NCI-H1930 (cell line): Measurements from ENCODE around the gene CDK9.

Source experiments
- DNase-seq, 2 experiments: peaks; one replicate each; lab custom pipeline; 2025; lab: John Stamatoyannopoulos, UW

The CDK9 gene

DNA sequence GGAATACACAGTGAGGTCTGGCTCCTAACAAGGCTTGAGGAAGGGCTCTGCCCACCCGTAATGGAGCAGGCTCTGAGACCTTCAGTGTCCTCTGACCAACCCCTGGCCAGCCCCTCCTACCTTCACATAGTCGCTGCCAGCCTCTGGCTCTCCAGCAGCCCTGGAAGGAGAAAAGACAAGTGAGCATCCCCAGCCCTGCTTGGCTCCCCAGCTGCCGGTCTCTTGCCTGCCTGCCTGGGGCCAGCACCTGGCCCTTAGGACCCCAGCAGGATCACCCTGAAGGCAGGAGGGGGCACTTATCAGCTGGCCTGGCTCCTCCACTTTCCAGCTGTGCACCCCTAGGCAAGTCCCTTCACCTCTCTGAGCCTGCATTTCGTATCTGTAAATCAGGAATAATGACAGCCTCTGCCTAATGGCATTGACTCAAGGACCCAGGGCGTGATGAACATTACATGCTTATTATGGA lies 24.3 kb upstream of the CDK9 start:
- no peak for DNase-seq

DNA sequence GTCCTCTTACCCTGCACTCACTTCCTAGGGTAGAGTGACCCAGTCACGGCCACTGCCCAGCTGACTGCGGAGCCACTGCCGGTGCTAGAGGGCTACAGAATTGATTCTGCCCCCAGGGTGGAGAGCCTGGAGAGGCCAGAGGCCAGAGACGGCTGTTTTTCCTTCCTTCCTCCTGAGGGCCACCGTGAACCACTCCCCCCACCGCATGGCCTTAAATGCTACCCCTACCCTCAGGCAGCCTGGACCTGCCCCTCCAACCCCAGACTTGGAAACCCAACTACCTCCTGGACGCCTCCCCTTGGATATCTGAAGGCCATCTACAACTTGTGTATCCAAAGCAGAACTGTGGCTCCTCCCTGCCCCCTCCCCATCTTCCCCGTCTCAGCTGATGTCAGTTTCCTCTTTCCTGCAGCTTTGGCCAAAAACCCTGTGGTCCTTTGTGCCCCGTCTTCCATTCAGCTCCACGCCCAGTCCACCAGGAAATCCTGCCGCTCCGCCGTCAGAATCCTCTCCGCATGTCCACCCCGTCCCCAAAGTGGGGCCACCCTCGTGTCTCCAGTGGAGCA lies 23.6 kb upstream of the CDK9 start:
- no peak for DNase-seq

DNA sequence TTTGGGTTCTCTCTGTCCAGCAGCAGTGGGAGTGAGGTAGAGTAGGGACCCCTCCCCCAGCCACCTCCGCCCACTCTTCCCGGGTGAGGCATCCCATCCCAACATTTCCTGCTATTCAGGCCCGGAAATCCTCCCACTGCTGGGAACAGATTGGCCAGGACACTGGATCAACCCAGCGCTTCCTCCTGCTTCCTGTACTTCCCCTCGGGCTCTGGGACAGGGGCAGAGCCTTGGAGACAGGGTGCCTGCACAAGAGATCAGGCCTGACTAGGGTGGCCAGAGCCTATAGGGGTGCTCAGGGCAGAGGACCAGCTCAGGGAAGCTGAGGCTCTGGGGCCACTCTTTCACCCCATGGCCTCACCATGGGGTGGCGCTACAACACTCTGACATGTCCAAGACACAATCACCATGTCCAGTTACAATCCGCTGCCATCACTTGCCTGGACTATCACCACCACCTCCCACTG lies 21.9 kb upstream of the CDK9 start:
- peak in 1 of 2 experiments; percentile 13 for DNase-seq

DNA sequence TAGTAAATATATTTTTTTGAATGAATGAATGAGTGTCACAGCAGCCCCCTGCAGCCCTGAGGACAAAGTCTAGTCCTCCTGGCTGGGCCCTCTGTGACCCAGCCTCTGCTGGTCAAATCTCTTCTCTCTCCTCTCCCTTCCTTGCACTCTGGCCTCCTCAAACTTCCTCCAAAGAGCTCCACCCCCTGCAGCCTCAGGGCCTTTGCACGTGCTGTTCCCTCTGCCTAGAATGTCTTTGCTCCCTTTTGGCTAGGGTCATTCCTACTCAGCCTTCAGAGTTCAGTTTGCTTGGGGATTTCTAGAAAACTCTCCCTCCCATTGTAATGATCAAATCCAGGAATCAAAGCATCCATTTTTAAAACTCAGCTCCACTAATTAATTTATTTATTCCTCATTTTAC lies 20.4 kb upstream of the CDK9 start:
- DNase-seq = no peak

DNA sequence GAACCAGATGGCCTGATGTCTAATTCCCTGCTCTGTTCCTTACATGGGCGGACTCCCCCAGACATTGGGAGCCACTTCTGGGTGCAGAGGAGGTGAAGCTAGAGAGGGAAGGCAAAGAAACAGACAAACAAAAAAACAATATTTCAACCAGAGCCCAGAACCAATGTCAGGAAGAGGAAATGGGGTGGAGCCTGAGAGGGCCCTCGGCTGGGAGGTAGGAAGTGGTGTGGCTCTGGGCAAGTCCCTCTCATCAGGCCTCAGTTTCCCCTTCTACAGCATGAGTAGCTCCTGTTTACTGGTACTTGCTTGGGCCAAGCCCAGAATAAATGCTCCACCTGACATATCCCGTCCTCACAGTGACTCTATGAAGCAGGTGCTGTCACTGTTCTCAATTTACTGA lies 18.4 kb upstream of the CDK9 start:
- no peak for DNase-seq

DNA sequence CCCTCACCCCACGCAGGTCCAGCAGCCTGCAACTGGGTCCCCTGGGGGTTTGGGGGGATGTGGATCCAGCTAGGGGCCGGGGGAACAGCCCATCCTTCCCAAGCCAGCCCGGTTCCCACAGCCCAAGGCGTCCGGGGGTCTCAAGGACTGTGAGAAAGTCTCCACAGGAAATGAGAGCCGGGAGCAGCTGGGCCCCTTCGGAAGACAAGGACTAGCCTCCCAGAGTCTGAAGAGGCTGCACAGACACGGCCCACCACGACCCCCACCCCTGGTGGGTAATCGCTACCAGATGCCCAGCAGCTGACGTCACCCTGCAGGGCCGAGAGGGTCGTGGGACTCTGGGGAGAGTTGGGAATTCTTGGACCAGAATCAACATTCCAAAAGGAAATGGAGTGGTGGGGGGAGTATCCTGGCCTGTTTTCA lies 17.9 kb upstream of the CDK9 start:
- DNase-seq = no peak

DNA sequence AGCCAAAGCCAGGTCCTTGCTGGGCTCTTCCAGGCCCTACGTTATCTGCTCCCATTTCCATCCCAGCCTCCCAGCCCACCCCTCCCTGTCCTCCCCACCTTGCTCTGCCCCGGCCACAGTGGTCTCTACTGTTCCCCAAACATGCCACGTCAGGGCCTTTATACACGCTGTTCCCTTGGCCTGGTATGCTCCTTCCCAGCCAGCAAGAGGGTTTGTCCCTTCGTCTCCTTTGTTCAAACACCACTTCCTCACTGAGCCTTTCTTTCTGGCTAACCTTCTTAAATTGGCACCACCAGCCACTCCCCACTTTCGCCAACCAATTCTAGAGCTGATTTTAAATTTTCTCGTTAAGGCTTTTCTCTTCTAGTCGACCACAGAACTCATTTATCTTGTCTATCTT lies 17.1 kb upstream of the CDK9 start:
- DNase-seq = no peak

DNA sequence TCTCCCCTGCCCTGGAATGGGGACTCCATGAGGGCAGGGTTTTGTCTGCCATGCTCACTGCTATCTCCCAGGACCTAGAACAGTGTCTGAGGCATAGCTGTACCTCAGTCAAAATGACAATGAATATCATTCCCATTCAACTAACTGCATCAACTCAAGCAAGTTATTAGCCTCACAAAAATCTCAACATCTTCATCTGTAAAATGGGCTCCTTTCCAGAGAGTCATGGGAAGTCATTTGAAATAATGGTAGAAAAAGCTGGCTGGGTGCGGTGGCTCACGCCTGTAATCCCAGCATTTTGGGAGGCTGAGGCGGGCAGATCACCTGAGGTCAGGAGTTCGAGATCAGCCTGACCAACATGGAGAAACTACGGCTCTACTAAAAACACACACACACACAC lies 16.7 kb upstream of the CDK9 start:
- DNase-seq = no peak

DNA sequence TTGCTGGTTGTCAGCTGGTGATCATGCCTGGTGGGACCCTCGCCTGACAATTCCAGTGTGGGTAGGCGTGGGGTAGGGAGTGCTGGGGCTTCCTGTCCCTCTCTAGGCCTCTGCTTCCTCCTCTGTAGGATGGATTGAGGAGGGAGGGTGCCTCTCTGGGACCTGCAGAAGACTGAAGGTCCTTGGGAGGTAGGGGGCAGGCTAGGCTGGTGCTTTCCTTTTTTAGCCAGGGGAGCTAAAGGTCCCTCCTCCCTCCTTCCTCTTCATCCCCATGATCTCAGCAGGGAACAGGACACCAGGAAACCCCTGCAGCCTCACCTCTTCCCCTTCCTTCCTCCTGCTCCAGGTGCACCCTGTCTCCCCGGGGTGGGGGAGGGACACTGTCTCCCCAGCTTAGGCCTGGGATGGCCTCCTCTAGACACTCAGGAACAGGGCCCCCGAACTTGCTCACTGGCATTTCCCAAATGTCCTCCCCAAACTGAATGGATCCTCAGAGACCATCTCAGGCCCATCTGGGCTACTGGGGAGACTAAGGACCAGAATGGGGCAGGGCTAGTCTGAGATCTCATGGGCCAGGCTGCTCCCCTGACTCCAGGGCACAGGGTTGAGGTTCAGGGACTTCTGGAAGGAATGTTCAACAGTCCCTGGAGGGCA lies 15.8 kb upstream of the CDK9 start:
- no peak for DNase-seq

DNA sequence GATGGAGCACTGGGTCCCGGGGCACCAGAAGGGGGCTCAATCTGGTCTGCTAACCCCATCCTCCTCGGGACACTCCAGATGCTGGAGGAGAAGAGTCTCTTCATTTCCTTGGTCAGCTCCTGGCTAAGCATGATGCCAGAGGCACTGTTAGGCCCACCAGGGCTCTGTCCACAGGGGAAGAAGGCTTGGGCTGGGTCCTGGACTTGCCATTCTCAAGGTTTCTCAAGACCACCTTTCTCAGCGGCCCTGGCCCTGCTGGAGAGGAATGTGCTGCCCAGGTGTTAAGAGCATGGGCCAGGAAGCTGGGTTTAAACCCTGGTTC lies 15.3 kb upstream of the CDK9 start:
- DNase-seq = no peak

DNA sequence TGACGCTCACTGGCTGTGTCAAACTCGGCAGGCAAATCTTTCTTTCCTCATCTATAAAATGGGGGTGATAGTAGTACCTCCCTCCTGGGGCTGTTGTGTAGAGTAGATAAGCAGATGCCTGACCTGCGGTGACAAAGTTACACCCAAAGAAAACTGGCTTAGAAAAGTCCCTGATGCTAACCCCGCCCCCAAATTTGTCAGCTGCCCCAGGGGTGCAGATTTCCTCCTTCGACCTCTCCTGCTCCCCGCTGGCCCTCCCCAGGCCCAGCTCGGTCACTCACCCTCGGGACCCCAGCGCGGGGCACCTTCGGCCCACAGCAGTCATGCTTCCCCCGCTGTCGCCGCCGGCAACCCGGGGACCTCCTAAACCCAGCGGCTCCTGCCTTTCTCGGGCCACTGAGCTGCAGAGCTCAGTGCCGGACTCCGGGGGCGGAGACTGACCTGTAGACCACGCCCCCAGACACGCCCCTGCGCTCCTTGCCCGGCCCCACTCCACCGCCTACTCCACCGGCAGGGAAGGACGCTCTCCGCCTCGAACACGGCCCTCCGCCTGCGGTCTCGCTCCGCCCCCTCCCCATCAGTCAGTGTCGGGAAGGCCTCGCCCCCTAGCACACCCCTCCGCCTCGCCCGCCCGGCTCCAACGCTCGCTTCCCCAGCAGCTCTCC lies 14.8 kb upstream of the CDK9 start:
- peak; percentile 90 to 94 for DNase-seq

DNA sequence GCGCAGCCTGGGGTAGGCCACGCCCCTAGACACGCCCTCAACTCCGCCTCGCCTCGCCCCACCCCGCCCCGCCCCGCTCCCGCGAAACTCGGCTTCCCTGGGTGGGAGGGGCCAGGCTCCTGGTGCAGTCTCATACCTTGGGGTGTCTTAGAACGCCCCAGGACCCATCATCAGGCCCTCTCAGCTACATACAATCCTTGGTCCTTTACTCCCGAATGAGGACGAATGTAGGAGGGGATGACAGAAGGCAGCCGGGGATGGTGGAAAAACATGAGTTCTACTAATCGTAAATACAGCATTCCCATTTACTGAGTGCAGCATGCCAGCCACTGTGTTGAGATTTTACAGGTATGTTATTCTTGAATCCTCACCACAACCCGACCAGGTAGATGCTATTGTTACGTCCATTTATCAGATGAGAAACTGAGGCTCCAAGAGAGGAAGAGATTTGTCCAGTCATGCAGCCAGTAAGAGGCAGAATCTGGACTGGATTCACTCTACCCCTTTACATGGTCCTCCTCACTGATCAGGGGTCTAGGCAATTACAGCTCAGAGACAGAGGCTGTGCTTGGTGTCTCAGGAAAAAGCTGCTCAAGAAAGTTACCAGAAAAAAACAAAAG lies 14.2 kb upstream of the CDK9 start:
- no peak for DNase-seq

DNA sequence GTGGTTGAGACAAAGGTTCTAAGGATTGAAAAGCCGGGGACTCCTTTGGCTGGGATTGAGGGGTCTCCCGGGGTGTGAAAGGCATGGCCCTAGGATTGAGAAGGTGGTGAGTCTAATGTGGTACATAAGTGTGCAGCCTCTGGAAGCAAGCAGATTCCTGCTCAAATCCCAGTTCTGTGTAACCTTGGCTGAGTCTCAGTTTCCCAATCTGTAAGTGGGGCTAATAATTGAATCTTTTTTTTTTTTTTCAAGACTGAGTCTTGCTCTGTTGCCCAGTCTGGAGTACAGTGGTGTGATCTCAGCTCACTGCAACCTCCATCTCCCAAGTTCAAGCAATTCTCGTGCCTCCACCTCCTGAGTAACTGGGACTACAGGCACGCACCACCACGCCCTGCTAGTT lies 13.2 kb upstream of the CDK9 start:
- no peak for DNase-seq

DNA sequence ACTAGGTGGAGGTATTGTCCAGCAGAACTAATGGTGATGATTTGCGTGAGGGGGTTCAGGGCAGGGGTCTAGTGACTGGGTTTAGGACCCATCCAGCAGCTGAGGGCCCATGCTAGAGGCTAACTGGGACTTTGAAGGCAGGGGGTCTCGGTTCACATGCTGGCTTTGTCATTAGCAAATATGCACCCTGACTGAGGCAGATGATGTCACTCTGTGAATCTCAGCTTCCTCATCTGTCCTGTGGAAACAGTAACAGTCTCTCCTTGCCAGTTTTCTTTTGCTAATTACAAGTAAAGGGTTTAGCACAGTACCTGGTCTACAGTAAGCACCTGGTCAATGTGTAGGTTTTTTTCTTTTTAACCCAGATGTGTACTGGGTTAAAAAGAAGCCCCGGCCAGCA lies 12.6 kb upstream of the CDK9 start:
- no peak for DNase-seq

DNA sequence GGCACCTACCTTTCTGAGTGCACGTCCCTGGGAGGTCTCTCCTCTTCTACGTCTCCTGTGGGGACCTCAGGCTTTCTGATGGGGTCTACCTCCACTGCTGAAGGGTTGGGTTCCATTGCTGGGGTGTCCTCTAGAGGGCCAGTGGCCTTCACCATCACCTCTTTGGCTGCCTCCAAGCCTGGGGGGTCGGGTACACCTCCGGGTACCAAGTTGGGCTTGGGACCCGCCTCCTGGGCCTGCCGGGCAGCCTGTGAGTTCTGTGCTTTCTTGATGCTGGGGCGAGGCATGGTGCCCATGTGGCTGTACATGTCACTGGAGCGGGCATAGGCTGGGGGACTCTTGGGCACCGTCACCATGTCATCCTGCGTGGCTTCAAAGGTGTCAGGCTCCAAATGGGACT lies 11.9 kb upstream of the CDK9 start:
- no peak for DNase-seq

DNA sequence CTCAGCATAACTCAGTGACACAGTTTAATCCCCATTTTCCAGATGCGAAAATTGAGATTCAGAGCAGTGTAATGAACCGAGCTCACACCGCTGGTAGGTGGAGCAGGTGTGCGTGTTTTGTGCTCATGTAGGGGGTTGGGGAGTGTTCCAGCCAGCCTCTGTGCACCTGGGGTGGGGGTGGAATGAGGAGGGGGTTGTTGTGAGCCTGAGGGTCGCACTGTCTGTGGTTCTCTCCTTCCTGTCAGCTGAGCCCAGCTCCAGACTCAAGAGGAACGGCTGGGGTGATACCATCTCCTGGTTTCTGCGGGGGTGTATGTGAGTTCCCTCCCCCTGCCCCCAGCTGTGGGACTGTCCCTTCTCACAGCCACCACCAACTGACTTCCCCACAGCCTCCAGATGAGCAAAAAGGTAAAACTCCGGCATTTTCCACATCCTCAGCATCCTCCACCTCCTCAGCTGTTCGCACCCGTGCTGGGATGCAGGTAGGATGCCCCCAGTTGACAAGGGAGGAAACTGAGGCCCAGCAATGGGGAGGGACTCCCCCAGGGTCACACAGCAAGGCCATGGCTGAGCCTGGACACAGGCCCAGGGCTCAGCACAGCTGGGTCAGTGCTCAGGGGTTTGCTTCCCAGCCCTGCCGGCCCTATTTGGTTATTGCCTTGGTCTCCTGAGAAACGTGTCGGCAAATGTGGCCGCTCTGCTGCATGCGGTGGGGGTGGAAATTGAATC lies 9.5 kb upstream of the CDK9 start:
- no peak for DNase-seq

DNA sequence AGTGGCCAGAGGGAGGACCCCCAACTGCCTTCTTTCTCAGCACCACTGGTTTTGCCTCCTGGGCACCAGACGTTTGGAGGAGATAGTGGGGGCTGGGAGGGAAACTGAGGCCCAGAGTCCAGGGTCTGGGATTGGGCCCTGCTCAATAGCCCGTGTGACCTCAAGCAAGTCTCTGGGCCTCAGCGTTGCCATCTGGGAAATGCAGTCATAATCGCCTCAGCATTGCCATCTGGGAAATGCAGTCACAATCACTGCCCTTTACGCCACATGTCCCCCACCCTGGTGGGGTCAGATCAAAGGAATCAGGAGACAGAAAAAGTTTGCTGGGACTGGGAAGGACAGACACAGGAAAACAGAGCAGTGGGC lies 8.9 kb upstream of the CDK9 start:
- DNase-seq = no peak

DNA sequence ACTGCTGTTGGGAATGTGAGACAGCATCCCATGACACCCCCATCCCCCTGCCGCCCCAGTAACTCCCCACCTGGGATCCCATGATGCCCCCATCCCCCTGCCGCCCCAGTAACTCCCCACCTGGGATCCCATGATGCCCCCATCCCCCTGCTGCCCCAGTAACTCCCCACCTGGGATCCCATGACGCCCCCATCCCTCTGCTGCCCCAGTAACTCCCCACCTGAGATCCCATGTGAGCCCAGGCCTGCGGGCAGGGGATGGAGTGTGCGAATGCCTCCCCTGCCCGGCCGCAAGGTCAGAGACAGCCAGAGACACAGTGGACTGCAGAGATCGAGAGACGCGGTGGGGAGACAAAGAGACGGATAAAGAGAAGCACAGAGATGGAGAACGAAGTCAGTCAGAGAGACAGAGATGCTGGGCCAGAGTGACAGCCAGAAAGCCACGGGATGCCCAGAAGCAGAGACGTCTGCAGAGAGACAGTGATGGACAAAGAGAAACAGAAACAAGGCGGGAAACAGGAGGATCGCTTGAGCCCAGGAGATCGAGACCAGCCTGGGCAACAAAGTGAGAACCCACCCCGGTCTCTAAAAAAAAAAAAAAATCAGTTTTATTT lies 8.4 kb upstream of the CDK9 start:
- DNase-seq = no peak

DNA sequence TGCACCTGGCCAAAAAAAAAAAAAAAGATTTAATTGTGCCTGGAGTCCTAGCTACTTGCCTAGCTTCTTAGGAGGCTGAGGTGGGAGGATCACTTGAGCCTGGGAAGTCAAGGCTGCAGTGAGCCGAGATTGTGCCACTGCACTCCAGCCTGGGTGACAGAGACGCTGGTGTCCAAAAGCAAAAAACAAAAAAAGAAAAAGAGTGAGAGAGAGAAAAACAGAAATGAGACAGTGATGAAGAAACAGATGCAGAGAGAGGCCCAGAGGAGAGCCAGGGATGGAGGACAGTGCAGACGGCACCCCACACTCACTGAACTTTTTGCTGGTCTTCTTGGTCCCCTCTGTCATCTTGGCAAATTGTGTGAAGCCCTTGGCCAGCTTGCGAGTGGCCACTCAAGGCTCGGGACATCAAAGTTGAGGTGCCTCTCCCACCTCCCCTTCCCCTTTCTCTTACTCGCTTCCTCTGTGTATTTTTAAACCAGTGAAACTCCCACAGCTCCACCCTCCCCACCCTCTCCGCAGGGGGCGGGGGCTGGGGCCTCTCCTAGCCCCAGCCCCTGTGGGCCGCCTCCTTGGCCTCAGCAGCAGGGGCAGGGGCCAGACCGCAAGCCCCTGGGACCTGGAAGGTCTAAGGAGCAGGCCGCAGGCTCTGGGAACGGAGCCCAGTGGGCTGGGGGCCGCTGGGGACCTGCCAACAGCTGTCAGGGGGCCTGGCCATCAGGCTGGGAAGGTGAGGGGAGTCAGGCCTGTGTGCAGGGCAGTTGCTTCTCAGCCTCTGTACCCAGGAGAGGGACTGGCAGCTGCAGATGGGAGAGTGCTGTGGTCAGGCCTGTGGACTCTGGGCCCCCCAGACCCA lies 7.3 kb upstream of the CDK9 start, which contains the start of gene SH2D3C:
Gene SH2D3C, minus strand, starts transcription at position 387 of the 856 bp plus-strand sequence. Its CDS starts 39 bp downstream, at position 348.
- no peak for DNase-seq

DNA sequence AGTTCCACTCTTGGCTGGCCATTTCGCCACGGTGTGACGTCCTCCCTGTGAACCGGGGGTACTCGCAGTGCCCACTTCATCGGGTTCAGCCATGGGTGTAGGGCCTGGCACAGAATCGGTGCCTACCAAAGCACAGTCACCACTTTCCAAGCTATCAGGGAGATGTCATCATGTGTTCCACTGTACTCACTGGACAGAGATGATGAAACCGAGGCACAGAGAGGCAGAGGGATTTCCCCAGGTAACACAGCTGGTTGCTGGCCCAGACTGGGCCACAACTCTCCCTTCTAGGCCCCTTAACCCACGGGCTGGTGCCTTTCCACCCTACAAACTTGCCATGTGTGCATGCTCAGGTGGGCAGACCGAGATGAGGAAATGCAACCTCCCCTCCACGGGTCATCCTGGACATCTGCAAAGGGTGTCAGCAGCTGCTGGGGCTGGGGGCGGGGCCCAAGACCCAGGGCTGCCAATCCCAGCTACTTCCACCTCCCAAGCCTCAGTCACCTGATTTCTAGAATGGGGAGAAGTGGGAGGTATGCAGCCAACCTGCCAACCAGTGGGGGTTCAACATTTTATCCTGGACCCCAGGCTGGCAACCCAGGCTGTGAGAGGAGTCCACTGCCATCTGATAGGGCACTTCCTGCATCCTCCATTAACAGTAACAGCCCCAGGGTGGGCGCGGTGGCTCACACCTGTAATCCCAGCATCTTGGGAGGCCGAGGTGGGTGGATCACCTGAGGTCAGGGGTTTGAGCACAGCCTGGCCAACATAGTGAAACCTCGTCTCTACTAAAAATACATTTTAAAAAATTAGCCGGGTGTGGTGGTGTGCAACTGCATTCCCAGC lies 6.5 kb upstream of the CDK9 start:
- no peak for DNase-seq
